ENCODE results near the gene TMEM143. TPM values are rescaled to one million over a fixed set of nuclear protein-coding genes. Genes with fewer than 3 reads are reported as not detected.

The TMEM143 gene
- total and polyA plus RNA-seq, 4 experiments from 2014 or later, result 3.8 to 31.8 (median 17.9) TPM

GRCh38 chr19:48398375-48399235, 34.9 kb upstream of the TMEM143 start:
- Mint-ChIP-seq H3K9me3 (no peaks in the 10 kb centered on the region), H3K4me3 (peak overlapping the region; percentile 58 to 89 (median 65)), H3K27ac (peak overlapping the region; percentile 62 to 92 (median 74)), H3K4me1 (peaks cover 23 to 58% (median 44%) of the 10 kb centered on the region in 4 donors), H3K27me3 (peaks cover 9 to 18% of the 10 kb centered on the region in 2 donors), H3K36me3 (peaks cover 0 to 1% of the 10 kb centered on the region in 2 donors)
- Histone ChIP-seq H3K4me1 (ENCODE audit: insufficient read depth, low read length) (peaks cover 41% of the 10 kb centered on the region), H3K4me3 (ENCODE audit: low read length in 2 of 2) (peak overlapping the region; percentile 55 to 79), H3K27me3 (ENCODE audit: insufficient read depth, low read length) (peaks cover 23% of the 10 kb centered on the region), H3K36me3 (ENCODE audit: insufficient read depth, low read length) (no peaks in the 10 kb centered on the region), H3K9me3 (ENCODE audit: control insufficient read depth in 1 of 2, low read length in 2 of 2) (no peaks in the 10 kb centered on the region), H3K27ac (ENCODE audit: low read depth, low read length) (peak overlapping the region; percentile 39)
- intact Hi-C loops (cut with micrococcal nuclease), result loop anchor here (2.0 kb wide), 2 partner anchors 46 to 70 kb away; partner anchors contain the start of genes CYTH2 and GRWD1
- ChIA-PET CTCF (ENCODE audit: partially characterized antibody) (no interaction called here), POLR2A (ENCODE audit: partially characterized antibody) (interaction anchor here (0.5 to 1.1 kb wide), 4 partner anchors 11 to 66 kb away, joined by 3 to 7 read pairs (median 4); partner anchors contain the start of genes SYNGR4 and TMEM143)
- peak; percentile 84 to 87 (median 87) for DNase-seq

GRCh38 chr19:48398102-48398374, 34.3 kb upstream of the TMEM143 start:
- ChIA-PET CTCF (ENCODE audit: partially characterized antibody) (no interaction called here), POLR2A (ENCODE audit: partially characterized antibody) (interaction anchor here (0.5 to 1.1 kb wide), 3 partner anchors 11 to 66 kb away, joined by 3 to 7 read pairs (median 4); partner anchors contain the start of genes SYNGR4 and TMEM143)
- peak overlapping the region; percentile 78 to 95 (median 89) for H3K4me3 Mint-ChIP-seq
- Histone ChIP-seq H3K4me1 (ENCODE audit: insufficient read depth, low read length) (peaks cover 45% of the 10 kb centered on the region), H3K36me3 (ENCODE audit: insufficient read depth, low read length) (no peaks in the 10 kb centered on the region), H3K27ac (ENCODE audit: low read depth, low read length) (peak overlapping the region; percentile 39), H3K9me3 (ENCODE audit: control insufficient read depth in 1 of 2, low read length in 2 of 2) (no peaks in the 10 kb centered on the region), H3K4me3 (ENCODE audit: low read length in 2 of 2) (peak overlapping the region; percentile 55 to 79), H3K27me3 (ENCODE audit: insufficient read depth, low read length) (peaks cover 23% of the 10 kb centered on the region)
- H3K36me3 Mint-ChIP-seq, result peaks cover 0 to 1% of the 10 kb centered on the region in 2 donors
- intact Hi-C loops (cut with micrococcal nuclease), result loop anchor here (2.0 kb wide), 2 partner anchors 47 to 71 kb away; partner anchors contain the start of genes CYTH2 and GRWD1
- H3K9me3 Mint-ChIP-seq, result no peaks in the 10 kb centered on the region
- H3K27me3 Mint-ChIP-seq, result peaks cover 9 to 18% of the 10 kb centered on the region in 2 donors
- DNase-seq, result no peak
- H3K4me1 Mint-ChIP-seq, result peaks cover 22 to 59% (median 42%) of the 10 kb centered on the region in 4 donors
- peak overlapping the region; percentile 86 to 97 (median 93) for H3K27ac Mint-ChIP-seq

GRCh38 chr19:48397263-48398101, 33.7 kb upstream of the TMEM143 start:
- Mint-ChIP-seq H3K9me3 (no peaks in the 10 kb centered on the region), H3K4me3 (peak overlapping the region; percentile 78 to 95 (median 89)), H3K36me3 (peaks cover 0 to 1% of the 10 kb centered on the region in 2 donors), H3K27me3 (peaks cover 11 to 18% of the 10 kb centered on the region in 2 donors), H3K4me1 (peaks cover 22 to 64% (median 45%) of the 10 kb centered on the region in 4 donors), H3K27ac (peak overlapping the region; percentile 86 to 97 (median 93))
- Histone ChIP-seq H3K4me3 (ENCODE audit: low read length in 2 of 2) (peak overlapping the region; percentile 55 to 79), H3K9me3 (ENCODE audit: control insufficient read depth in 1 of 2, low read length in 2 of 2) (no peaks in the 10 kb centered on the region), H3K36me3 (ENCODE audit: insufficient read depth, low read length) (no peaks in the 10 kb centered on the region), H3K27me3 (ENCODE audit: insufficient read depth, low read length) (peaks cover 23% of the 10 kb centered on the region), H3K4me1 (ENCODE audit: insufficient read depth, low read length) (peaks cover 45% of the 10 kb centered on the region), H3K27ac (ENCODE audit: low read depth, low read length) (peak overlapping the region; percentile 39)
- DNase-seq, result no peak
- CTCF ChIA-PET (ENCODE audit: partially characterized antibody), result no interaction called here
- intact Hi-C loops (cut with micrococcal nuclease), result loop anchor here (2.0 kb wide), 2 partner anchors 47 to 71 kb away; partner anchors contain the start of genes CYTH2 and GRWD1
- POLR2A ChIA-PET (ENCODE audit: partially characterized antibody), result interaction anchor here (1.1 kb wide), 1 partner anchor 34 kb away, joined by 7 read pairs; the partner anchor contains the start of genes SYNGR4 and TMEM143

- POLR2A ChIA-PET (ENCODE audit: partially characterized antibody), result no interaction called here
- peaks cover 23% of the 10 kb centered on the region for H3K27me3 ChIP-seq (ENCODE audit: insufficient read depth, low read length)
- DNase-seq, result no peak
- CTCF ChIA-PET (ENCODE audit: partially characterized antibody), result no interaction called here
- H3K9me3 ChIP-seq (ENCODE audit: control insufficient read depth in 1 of 2, low read length in 2 of 2), result no peaks in the 10 kb centered on the region
- H3K4me1 ChIP-seq (ENCODE audit: insufficient read depth, low read length), result peaks cover 47% of the 10 kb centered on the region
- Mint-ChIP-seq H3K9me3 (no peaks in the 10 kb centered on the region), H3K4me1 (peaks cover 20 to 67% (median 46%) of the 10 kb centered on the region in 4 donors), H3K27ac (peak overlapping the region in 1 of 7 donors; percentile 30), H3K4me3 (no peak overlapping the region), H3K27me3 (peaks cover 11 to 18% of the 10 kb centered on the region in 2 donors), H3K36me3 (peaks cover 0 to 1% of the 10 kb centered on the region in 2 donors)
- intact Hi-C loops (cut with micrococcal nuclease), result no loop called here
- H3K27ac ChIP-seq (ENCODE audit: low read depth, low read length), result no peak overlapping the region
- H3K4me3 ChIP-seq (ENCODE audit: low read length in 2 of 2), result no peak overlapping the region
- H3K36me3 ChIP-seq (ENCODE audit: insufficient read depth, low read length), result no peaks in the 10 kb centered on the region
Observed at GRCh38 chr19:48396824-48397176, 33.1 kb upstream of the TMEM143 start.

GRCh38 chr19:48396016-48396823, 32.5 kb upstream of the TMEM143 start:
- intact Hi-C loops (cut with micrococcal nuclease), result no loop called here
- no peak overlapping the region for H3K27ac ChIP-seq (ENCODE audit: low read depth, low read length)
- DNase-seq, result no peak
- CTCF ChIA-PET (ENCODE audit: partially characterized antibody), result no interaction called here
- Mint-ChIP-seq H3K36me3 (peaks cover 0 to 1% of the 10 kb centered on the region in 2 donors), H3K27me3 (peaks cover 11 to 21% of the 10 kb centered on the region in 2 donors), H3K27ac (peak overlapping the region in 1 of 7 donors; percentile 68), H3K9me3 (no peaks in the 10 kb centered on the region), H3K4me3 (peak overlapping the region in 2 of 8 donors; percentile 36 to 72), H3K4me1 (peaks cover 21 to 66% (median 46%) of the 10 kb centered on the region in 4 donors)
- H3K36me3 ChIP-seq (ENCODE audit: insufficient read depth, low read length), result no peaks in the 10 kb centered on the region
- POLR2A ChIA-PET (ENCODE audit: partially characterized antibody), result interaction anchor here (0.8 to 1.1 kb wide), 2 partner anchors 49 to 75 kb away, joined by 3 to 4 read pairs; a partner anchor contains a TSS
- no peaks in the 10 kb centered on the region for H3K9me3 ChIP-seq (ENCODE audit: control insufficient read depth in 1 of 2, low read length in 2 of 2)
- H3K4me3 ChIP-seq (ENCODE audit: low read length in 2 of 2), result no peak overlapping the region
- peaks cover 23% of the 10 kb centered on the region for H3K27me3 ChIP-seq (ENCODE audit: insufficient read depth, low read length)
- H3K4me1 ChIP-seq (ENCODE audit: insufficient read depth, low read length), result peaks cover 51% of the 10 kb centered on the region

DNA sequence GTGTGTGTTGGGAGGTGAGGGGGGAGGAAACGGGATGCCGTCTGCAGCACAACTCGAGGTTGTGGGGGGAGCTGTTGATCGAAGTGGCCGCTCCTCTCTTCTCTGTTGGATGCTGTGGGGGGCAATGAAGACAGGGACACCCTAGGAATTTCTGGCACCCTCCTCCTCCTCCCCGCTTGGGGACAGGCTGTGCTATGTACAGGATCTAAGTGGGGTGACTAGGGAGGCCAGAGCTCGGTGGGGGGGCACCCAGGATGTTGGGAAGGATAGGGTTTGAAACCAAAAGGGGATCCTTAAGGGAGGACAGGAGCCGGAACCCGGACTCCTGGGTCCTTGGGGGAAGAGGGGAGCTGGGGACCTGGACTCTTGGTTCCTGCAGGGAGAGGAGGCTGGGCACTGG, 31.8 kb upstream of the TMEM143 start:
- peaks cover 23% of the 10 kb centered on the region for H3K27me3 ChIP-seq (ENCODE audit: insufficient read depth, low read length)
- H3K27ac ChIP-seq (ENCODE audit: low read depth, low read length), result no peak overlapping the region
- no peak overlapping the region for H3K4me3 ChIP-seq (ENCODE audit: low read length in 2 of 2)
- no peaks in the 10 kb centered on the region for H3K9me3 Mint-ChIP-seq
- peaks cover 20 to 71% (median 45%) of the 10 kb centered on the region in 4 donors for H3K4me1 Mint-ChIP-seq
- DNase-seq, result no peak
- peaks cover 11 to 21% of the 10 kb centered on the region in 2 donors for H3K27me3 Mint-ChIP-seq
- CTCF ChIA-PET (ENCODE audit: partially characterized antibody), result interaction anchor here (0.6 kb wide), 1 partner anchor 32 kb away, joined by 3 read pairs; the partner anchor contains the start of gene TMEM143
- H3K36me3 Mint-ChIP-seq, result peaks cover 0 to 7% of the 10 kb centered on the region in 2 donors
- H3K36me3 ChIP-seq (ENCODE audit: insufficient read depth, low read length), result no peaks in the 10 kb centered on the region
- no peaks in the 10 kb centered on the region for H3K9me3 ChIP-seq (ENCODE audit: control insufficient read depth in 1 of 2, low read length in 2 of 2)
- H3K27ac Mint-ChIP-seq, result peak overlapping the region in 1 of 7 donors; percentile 68
- H3K4me3 Mint-ChIP-seq, result peak overlapping the region in 3 of 8 donors; percentile 26 to 72 (median 51)
- intact Hi-C loops (cut with micrococcal nuclease), result no loop called here
- POLR2A ChIA-PET (ENCODE audit: partially characterized antibody), result interaction anchor here (0.8 to 1.5 kb wide), 5 partner anchors 10 to 224 kb away, joined by 3 to 5 read pairs (median 4); partner anchors contain the start of genes RPL18 and SPHK2
- peaks cover 52% of the 10 kb centered on the region for H3K4me1 ChIP-seq (ENCODE audit: insufficient read depth, low read length)
